Astrocyte of the cerebellum (primary cell): ENCODE results near the gene CSTPP1.

ENCODE experiments used
- DNase-seq: peaks from one replicate; pipeline ENCODE4 v3.0.0-alpha.2; 2011; ENCODE audit warnings: low read depth
- H3K4me3 ChIP-seq: 2 replicates; pipeline ENCODE4 v1.5.1; 2011; ENCODE audit warnings: mild to moderate bottlenecking, low read depth, low read length, moderate library complexity
- in situ Hi-C: cut with HindIII; loops from 2 replicates; pipeline ENCODE4 v1.10.0; 2017; ENCODE audit warnings: low sequenced_read_pairs
- TF ChIP-seq, protein P1 (sequence below): IDR thresholded peaks from 2 replicates; pipeline ENCODE4 v1.5.1; 2012; ENCODE audit warnings: low read length, low read depth, moderate library complexity, mild to moderate bottlenecking; ENCODE audit errors: missing control alignments

Gene CSTPP1

DNA sequence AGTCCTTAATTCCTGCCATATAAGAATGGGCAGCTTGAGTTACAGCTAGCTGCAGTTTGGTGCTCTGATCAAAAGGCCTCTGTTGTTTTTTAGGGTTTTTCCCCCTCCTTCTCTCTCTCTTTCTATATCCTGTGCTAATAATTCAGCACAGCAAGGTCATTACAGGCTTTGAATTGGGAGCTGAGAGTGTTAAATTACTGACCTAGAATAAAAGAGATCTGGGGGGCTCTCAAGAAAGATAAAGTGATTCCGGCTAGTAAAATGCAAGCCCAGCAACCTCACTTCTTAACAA lies 84.9 kb downstream of the CSTPP1 start:
- DNase-seq: no peak
- no peak overlapping the region for H3K4me3 ChIP-seq
- in situ Hi-C loops: no loop called here
- TF ChIP-seq, protein P1, sequence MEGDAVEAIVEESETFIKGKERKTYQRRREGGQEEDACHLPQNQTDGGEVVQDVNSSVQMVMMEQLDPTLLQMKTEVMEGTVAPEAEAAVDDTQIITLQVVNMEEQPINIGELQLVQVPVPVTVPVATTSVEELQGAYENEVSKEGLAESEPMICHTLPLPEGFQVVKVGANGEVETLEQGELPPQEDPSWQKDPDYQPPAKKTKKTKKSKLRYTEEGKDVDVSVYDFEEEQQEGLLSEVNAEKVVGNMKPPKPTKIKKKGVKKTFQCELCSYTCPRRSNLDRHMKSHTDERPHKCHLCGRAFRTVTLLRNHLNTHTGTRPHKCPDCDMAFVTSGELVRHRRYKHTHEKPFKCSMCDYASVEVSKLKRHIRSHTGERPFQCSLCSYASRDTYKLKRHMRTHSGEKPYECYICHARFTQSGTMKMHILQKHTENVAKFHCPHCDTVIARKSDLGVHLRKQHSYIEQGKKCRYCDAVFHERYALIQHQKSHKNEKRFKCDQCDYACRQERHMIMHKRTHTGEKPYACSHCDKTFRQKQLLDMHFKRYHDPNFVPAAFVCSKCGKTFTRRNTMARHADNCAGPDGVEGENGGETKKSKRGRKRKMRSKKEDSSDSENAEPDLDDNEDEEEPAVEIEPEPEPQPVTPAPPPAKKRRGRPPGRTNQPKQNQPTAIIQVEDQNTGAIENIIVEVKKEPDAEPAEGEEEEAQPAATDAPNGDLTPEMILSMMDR: no peak

DNA sequence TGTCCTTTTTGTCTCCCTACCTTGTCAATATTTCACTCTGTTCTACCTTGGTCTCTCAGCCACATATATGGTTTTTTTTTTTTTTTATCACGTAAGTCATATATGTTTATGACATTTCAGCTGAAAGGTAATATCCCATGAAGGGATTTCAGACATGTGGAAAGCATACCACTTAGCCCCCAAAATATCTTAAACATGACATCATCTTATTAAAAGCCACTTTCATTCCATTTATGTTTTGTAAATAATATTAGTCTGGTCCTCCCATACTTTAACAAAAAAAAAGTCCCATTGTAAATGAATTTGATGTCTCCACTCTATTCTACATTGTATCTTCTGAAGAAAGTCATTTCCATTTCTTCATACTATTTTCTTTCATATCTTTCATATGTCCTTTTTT lies 85.4 kb downstream of the CSTPP1 start:
- in situ Hi-C loops: no loop called here
- no peak overlapping the region for H3K4me3 ChIP-seq
- DNase-seq: no peak
- TF ChIP-seq, protein P1: no peak

DNA sequence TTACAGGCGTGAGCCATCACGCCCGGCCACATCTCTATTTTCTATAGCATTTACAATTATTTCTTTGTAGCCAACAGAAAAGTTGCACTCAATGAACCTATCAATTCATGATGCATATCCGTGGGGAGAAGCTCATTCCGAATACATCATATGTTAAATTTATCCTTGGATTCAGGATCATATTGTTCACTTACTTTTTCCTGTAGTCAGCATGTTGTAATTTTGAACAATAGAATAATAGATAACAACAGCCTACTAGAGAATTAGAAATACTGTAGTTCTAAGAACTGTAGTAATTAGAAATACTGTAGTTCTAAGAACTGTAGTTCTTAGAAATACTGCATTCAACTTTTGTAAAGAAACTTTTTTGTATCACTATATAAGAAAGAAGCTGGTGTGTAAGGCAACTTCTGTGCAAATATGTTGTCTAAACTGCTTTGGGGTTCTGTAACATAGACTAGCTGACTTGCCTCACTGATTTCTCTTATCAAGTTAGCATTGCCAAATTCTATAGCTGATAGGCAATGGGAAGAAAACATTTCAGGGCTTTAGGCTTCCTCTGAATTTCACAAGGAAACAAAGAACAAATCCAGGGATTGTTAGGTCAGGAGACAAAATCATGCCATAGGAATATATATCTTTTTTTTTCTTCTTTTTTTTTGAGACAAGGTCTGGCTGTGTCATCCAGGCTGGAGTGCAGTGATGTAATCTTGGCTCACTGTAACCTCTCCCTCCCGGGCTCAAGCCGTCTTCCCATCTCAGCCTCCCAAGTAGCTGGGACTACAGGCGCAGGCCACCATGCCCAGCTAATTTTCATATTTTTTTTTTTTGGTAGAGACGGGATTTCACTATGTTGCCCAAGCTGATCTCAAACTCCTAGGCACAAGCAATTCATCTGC lies 91.9 kb downstream of the CSTPP1 start:
- no peak overlapping the region for H3K4me3 ChIP-seq
- no peak for DNase-seq
- in situ Hi-C loops: no loop called here
- TF ChIP-seq, protein P1: no peak

DNA sequence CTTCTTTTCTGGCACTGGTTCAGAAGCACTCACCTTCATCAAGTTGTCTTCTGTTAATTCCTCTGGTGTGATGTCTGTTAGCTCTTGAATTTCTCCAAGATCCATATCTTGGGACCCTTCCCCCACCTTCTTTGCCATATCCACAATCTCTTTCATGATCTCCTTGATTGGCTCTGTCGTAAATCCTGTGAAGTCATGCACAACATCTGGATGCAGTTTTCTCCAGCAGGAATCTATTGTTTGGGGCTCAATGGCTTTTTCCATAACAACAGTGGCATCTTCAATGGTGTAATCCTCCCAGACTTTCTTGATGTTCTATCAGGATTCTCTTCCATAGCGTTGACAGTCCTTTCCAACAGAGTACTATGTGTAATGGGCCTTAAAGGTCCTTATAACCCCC lies 96.9 kb downstream of the CSTPP1 start:
- no peak for DNase-seq
- no peak overlapping the region for H3K4me3 ChIP-seq
- TF ChIP-seq, protein P1: no peak
- in situ Hi-C loops: no loop called here

DNA sequence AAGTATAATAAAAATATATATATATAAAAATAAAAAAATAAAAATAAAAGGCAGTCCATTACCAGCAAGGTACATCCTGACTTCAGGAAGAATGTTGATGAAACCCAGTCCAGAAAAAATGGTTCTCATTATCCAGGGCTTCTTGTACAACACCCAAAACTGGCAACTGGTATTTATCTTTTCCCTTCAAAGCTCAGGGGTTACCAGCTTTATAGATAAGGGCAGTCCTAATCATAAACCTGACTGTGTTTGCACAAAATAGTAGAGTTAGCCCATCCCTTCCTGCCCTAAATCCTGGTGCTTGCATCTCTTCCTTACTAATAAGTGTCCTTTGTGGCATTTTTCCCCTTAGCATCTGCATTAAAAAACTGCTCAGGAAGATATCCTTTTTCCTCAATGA lies 97.5 kb downstream of the CSTPP1 start:
- no peak overlapping the region for H3K4me3 ChIP-seq
- in situ Hi-C loops: no loop called here
- no peak for DNase-seq
- TF ChIP-seq, protein P1: no peak

DNA sequence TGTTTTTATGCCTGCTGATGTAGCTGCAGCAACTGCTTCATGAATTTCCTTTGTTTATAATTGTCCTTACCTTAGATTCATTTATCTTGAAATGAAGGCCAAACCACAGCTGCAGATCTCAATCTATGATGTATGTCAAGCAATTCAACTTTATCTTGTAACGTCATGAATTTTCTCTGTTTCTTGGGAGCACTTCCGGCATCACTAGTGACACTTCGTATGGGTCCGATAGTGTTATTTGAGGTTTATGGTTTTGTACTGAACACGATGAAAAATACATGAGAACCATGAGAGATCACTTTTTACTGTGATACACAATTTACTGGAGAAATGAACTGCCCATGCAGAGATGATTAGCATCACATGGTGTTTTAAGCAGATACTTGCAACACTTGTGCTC lies 98.5 kb downstream of the CSTPP1 start:
- H3K4me3 ChIP-seq: no peak overlapping the region
- no peak for DNase-seq
- in situ Hi-C loops: no loop called here
- TF ChIP-seq, protein P1: no peak
